ENCODE data around the gene JPH4. TPM values are rescaled to one million over a fixed set of nuclear protein-coding genes. Genes with fewer than 3 reads are reported as not detected.

JPH4 gene
- total RNA-seq, 1 experiment from 2014 or later, result not detected

DNA sequence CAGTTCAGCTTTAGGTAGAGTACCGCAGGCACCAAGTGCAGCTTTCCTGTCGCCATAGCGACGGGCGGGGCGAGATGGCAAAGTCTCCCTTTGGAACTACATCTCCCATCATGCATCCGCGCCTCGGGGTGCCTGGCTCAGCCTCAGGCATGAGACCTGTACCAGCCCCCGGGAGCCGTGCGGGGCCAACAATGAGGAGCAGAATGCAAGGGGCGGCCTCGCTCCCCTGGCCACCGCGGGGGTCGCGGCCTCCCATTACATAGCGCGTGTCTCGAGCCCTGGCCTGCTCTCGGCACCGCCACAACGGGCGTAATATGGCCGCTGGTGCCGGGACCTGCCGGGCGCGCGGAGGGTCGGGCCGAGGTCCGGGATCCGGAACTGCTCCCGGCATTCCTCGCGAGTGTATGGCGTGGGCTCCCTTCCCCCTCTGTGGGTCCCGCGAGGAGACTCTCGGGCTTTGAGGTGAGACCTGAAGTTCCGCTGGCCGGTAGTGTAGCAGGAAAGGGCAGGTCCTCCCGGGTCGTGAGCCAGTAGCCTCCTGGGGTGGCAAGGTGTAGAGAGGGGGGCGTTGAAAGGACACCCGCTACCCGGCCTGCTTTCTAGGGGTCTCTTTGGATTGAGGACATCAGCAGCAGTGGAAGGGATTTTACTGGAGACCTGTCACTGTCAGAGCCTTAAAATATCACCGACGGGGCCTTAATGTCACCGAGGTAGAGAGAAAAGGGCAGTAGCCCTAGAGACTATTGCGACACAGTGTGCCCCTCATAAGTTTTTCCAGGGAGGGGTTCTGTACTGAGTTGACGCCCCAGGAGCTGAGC, 22.5 kb downstream of the JPH4 start, which contains the start of gene THTPA:
TSS of gene THTPA (plus strand) at position 390 of the 818 bp plus-strand sequence. CDS start 487 bp downstream, outside the sequence.
- peaks cover 13% of the 10 kb centered on the region for H3K4me1 Mint-ChIP-seq (ENCODE audit: insufficient read depth, unreplicated experiment)
- BruUV-seq (replicated peaks), result TSS peak; percentile 65
- peak within 1 kb of the TSS; percentile 95 for H3K27ac Mint-ChIP-seq (ENCODE audit: low read depth, unreplicated experiment)
- H3K4me3 Mint-ChIP-seq (ENCODE audit: unreplicated experiment), result peak within 1 kb of the TSS; percentile 92
- no peak for TF ChIP-seq CTCF (IDR thresholded peaks at IDR 0.05; ENCODE audit: unreplicated experiment)
- no peaks in the 10 kb centered on the region for H3K9me3 Mint-ChIP-seq (ENCODE audit: unreplicated experiment)
- ChIA-PET POLR2A (interaction anchor here (0.6 to 2.6 kb wide), 19 partner anchors 10 to 1005 kb away, joined by 3 to 16 read pairs (median 4); partner anchors contain the start of genes AP1G2, BCL2L2, DCAF11 and HOMEZ), CTCF (interaction anchor here (0.5 to 10.7 kb wide), 8 partner anchors 13 to 354 kb away, joined by 3 to 247 read pairs (median 4); partner anchors contain the start of gene AP1G2)
- peak; percentile 89 for DNase-seq (ENCODE audit: unreplicated experiment)
- H3K36me3 Mint-ChIP-seq (ENCODE audit: insufficient read depth, unreplicated experiment), result peaks cover 29% of the 10 kb centered on the region
- no peaks in the 10 kb centered on the region for H3K27me3 Mint-ChIP-seq (ENCODE audit: insufficient read depth, unreplicated experiment)
- intact Hi-C loops (cut with micrococcal nuclease), result no loop called here

DNA sequence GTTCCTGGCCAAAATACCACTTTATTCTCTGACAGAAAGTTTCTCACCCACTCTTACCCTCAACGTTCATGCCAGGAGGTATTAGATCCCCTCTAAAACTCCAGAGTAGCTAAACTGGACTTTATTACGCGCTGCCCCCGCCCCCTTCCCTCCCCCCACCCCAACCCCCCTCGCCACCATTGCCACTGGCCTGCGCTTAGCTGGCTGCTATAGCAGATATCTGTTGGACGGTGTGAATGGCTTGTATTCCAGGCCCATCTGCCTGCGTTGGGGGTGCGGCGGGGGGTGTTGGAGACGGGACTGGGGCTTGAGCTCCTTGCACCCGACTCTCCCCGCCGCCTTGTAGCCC, 23.1 kb downstream of the JPH4 start:
- Mint-ChIP-seq H3K4me1 (ENCODE audit: insufficient read depth, unreplicated experiment) (peaks cover 13% of the 10 kb centered on the region), H3K27ac (ENCODE audit: low read depth, unreplicated experiment) (peak overlapping the region; percentile 95), H3K4me3 (ENCODE audit: unreplicated experiment) (peak overlapping the region; percentile 92), H3K27me3 (ENCODE audit: insufficient read depth, unreplicated experiment) (no peaks in the 10 kb centered on the region), H3K9me3 (ENCODE audit: unreplicated experiment) (no peaks in the 10 kb centered on the region), H3K36me3 (ENCODE audit: insufficient read depth, unreplicated experiment) (peaks cover 23% of the 10 kb centered on the region)
- ChIA-PET POLR2A (interaction anchor here (0.6 to 2.6 kb wide), 13 partner anchors 12 to 1004 kb away, joined by 3 to 16 read pairs (median 4); partner anchors contain the start of genes AP1G2, BCL2L2, DCAF11 and HOMEZ), CTCF (interaction anchor here (0.8 to 10.7 kb wide), 4 partner anchors 8 to 228 kb away, joined by 5 to 247 read pairs (median 8); no protein-coding TSS in a partner anchor)
- intact Hi-C loops (cut with micrococcal nuclease), result no loop called here
- no TSS peak for BruUV-seq (replicated peaks)
- no peak for DNase-seq (ENCODE audit: unreplicated experiment)
- TF ChIP-seq CTCF (IDR thresholded peaks at IDR 0.05; ENCODE audit: unreplicated experiment), result no peak

DNA sequence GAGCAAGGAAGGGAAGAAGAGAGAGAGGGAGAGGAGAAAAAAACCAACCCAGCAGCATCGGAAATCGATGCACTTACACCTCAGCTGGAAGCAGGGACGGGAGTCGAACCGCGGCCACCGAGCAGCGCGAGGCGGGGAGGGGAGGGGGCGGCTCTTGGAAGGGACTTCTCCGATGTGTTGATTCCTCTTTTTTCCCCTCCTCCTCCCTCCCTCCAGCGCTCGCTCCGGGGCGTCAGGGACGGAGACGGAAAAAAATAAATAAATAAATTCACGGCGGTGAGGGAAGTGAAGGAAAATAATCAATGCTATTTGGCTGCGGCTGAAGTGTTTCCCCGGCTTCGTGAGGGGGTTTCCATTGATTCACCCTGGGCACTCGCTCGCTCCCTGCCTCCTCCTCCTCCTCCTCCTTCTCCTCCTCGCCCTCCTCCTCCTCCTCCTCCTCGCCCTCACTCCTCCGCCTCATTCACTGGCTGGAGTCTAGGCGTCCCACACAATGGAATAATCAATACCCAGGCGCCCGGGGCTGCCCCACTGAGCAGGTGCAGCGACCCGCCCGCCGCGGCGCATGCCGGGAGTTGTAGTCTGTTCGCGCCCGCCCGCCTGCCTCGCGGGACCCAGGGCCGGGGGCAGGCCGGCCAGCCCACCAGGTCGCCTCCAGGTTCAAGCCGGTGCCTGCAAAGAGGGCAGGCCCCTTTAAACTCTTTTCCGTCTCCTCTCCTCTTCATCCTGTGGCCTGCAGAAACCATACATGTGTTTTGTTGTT, 27.1 kb downstream of the JPH4 start, which contains the start of gene ZFHX2:
TSS of gene ZFHX2 (minus strand) at position 500 of the 763 bp plus-strand sequence. CDS start 16,440 bp downstream, outside the sequence.
- ChIA-PET CTCF (interaction anchor here (0.6 to 2.6 kb wide), 7 partner anchors 8 to 248 kb away, joined by 3 to 14 read pairs (median 4); partner anchors contain the start of gene AP1G2), POLR2A (interaction anchor here (0.7 to 1.1 kb wide), 4 partner anchors 13 to 955 kb away, joined by 3 to 4 read pairs (median 3); partner anchors contain the start of genes AP1G2 and NGDN)
- no peaks in the 10 kb centered on the region for H3K27me3 Mint-ChIP-seq (ENCODE audit: insufficient read depth, unreplicated experiment)
- no peaks in the 10 kb centered on the region for H3K36me3 Mint-ChIP-seq (ENCODE audit: insufficient read depth, unreplicated experiment)
- no peak for TF ChIP-seq CTCF (IDR thresholded peaks at IDR 0.05; ENCODE audit: unreplicated experiment)
- no TSS peak for BruUV-seq (replicated peaks)
- intact Hi-C loops (cut with micrococcal nuclease), result no loop called here
- no peak within 1 kb of the TSS for H3K4me3 Mint-ChIP-seq (ENCODE audit: unreplicated experiment)
- H3K27ac Mint-ChIP-seq (ENCODE audit: low read depth, unreplicated experiment), result peak within 1 kb of the TSS; percentile 36
- DNase-seq (ENCODE audit: unreplicated experiment), result peak; percentile 59
- peaks cover 6% of the 10 kb centered on the region for H3K4me1 Mint-ChIP-seq (ENCODE audit: insufficient read depth, unreplicated experiment)
- no peaks in the 10 kb centered on the region for H3K9me3 Mint-ChIP-seq (ENCODE audit: unreplicated experiment)
